ENCODE data around the gene FAM107B. TPM values are rescaled to one million over a fixed set of nuclear protein-coding genes. Genes with fewer than 3 reads are reported as not detected.

The FAM107B gene
- polyA plus RNA-seq, 1 donor = 105 TPM

GRCh38 chr10:14781763-14782162 is 7.1 kb upstream of the FAM107B start:
- no peak for DNase-seq

GRCh38 chr10:14779001-14779651 is 4.4 kb upstream of the FAM107B start:
- DNase-seq = no peak

DNA sequence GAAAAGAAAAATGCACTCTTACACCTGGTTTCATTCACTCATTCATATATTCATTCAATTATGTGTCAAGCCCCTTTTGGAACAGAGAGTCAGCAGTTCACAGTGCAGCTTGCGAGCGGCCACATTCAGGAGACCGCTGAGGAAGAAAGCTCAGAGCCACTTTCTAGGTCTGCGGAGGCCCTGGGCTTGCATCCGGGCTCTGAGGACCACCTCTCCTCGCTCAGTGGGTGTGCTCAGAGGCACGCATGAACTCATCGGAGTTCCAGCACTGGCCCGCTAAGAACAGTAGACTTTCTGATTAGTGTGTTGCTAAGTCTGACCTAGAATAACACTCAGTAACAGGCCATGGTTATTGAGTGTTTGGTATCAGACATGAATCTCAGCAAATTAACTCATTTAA is 1.8 kb upstream of the FAM107B start:
- no peak for DNase-seq

DNA sequence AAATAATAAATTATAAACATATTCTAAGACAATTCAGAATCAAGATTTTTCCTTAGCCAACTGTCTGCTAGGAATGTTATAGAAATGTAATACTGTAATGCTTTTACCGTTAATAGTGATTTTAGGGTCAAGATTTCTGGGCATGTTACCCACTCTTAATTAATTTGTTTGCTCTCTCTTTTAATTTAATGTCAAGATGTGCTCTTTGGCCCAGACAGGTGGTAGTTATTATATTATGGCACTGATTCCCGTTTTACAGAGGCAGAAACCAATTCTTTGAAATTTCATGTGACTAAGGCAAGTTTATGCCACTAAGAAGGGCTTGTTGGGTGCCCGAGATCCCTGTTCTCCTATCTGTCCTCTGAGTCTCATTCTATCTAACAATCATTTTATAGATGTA is 959 bp upstream of the FAM107B start:
- DNase-seq = no peak

DNA sequence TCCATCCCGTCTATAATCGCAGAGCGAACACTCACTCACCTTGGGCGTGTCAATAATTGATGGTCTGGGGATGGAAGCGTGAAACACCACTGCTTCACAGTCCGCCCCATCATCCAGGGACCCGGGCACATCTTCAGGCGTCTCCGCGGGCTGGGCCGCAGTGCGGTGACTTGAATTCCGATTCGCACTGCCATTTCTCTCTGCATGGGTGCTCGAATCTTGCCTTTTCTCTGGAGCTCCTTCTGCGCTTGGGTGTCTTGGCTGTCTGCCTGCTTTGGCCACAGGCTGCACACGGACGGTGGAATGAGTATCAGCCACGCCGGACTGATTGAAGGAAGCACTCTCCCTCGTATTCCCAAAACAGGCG is 500 bp downstream of the FAM107B start:
- DNase-seq = no peak

DNA sequence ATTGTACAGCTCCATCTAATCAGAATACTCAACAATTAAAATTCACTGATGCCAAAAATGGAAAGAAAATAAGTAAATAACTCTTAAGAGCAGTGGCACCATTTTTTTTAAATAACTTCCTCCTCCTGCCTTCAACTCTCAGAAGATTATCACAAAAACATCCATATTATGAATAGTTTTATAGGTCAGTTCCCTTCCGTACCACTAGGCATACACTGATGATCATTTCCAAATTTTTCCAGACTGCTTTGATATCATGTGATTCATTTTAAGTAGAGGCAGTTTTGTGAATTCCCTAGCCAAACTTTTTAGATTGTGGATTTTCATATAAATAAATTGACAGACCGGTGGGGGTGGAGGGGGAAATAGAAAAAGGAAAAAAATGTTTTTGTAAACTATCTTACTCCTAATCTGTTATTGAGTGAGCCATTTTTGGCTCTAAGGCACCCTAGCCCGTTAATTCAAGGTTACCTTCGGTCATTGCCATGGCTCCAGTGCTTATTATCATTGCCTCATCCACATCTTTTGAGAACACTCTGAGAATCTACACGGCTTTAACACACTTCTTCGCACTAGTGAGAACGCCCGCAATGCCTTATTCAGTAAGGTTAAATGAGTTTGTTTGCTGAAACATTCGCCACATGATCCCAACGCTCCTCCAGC is 1.0 kb downstream of the FAM107B start:
- no peak for DNase-seq

DNA sequence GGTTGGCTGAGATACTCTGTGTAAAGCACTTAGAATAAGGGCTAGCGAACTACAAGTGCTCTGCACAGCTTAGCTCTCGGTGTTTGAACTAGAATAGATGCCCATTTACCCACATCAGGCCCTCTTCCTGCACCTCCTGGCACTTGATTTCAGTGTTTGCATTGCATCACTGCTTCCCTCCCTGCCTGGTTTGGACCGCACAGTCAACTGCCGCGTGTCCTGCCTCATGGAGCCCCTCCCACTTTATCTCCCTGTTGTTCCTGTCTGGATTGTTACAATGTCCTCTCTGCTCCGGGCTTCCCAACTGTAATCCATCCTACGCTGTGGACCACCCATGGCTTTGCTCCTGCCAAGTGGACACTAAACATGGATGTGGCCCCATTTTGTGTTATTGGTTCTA is 2.3 kb downstream of the FAM107B start:
- no peak for DNase-seq

GRCh38 chr10:14770927-14771326 is 3.8 kb downstream of the FAM107B start:
- no peak for DNase-seq

GRCh38 chr10:14761372-14761771 is 13.3 kb downstream of the FAM107B start:
- no peak for DNase-seq

- DNase-seq = no peak
Observed at GRCh38 chr10:14758994-14759664, 15.6 kb downstream of the FAM107B start.

DNA sequence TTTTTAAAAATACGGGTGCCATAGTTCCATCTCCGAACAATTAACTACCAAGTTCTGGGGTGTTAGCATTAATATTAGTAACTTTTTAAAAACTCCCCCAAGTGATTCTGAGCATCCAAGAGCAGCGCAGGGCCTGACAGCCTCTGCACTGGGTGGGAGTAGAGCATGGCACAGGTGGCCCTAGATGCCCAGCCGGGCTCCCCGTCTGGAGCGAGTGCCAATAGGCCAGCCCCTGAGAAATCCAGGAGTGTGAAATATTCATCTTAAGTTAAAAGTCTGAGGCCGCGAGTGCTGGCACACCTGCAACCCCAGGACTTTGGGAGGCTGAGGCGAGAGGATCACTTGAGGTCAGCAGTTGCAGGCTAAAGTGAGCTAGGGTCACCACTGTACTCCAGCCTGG is 16.2 kb downstream of the FAM107B start:
- no peak for DNase-seq

DNA sequence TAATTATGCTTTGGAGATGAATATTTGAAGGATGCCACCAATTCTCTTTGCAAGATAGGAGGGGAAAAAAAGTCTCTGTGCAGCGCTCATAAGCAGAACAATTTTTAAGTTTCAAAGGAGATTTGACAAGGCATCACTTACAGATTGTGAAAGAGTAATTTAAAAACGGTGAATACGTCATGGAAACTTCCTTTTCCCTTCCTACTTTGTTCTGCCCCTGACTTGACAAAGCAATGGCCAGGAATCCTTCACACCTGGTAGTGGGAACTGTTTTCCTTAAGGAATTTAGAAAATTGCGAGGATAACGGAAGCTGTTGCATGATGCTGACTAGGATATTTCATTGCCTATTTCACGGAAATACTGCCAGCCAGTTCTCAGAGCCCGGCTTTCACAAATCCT is 16.7 kb downstream of the FAM107B start:
- no peak for DNase-seq

DNA sequence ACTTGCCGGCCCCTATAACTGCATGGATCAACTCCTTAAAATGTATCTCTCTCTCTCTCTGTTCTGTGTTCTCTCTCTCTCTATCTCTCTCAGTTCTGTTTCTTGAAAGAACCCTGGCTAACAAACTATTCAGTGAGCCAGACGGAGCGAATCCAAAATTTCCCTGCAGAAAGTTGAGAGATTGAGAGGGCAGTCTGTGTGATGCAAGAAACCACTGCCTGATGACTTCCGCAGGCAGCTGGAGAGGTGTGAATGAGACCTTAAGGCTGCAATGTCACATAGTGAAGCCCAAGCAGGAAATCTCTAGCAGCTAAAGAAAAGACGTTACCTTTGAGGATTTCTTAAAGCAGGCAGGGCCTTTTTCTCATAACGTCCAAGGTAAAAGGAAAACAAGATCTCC is 17.3 kb downstream of the FAM107B start:
- no peak for DNase-seq

GRCh38 chr10:14753441-14753840 is 21.3 kb downstream of the FAM107B start:
- no peak for DNase-seq

DNA sequence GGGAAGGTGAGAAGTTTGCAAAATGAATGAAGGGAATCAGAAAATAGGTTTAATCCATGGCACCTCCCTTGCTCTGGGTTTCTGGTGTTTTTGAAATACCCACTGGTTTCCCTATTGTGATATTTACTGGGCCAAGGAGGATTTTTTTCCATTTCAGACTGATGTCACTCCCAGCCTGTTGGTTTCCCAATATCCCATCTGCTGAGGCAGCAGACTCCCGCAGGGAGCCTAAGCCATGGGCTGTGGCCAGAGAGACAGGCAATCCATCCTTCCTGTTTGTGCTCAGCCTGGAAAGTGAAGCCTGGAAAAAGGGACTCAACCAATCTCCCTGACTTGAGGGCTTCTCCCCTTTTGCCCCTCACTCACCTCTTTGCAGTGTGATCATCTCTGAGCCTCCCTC is 22.8 kb downstream of the FAM107B start:
- no peak for DNase-seq

DNA sequence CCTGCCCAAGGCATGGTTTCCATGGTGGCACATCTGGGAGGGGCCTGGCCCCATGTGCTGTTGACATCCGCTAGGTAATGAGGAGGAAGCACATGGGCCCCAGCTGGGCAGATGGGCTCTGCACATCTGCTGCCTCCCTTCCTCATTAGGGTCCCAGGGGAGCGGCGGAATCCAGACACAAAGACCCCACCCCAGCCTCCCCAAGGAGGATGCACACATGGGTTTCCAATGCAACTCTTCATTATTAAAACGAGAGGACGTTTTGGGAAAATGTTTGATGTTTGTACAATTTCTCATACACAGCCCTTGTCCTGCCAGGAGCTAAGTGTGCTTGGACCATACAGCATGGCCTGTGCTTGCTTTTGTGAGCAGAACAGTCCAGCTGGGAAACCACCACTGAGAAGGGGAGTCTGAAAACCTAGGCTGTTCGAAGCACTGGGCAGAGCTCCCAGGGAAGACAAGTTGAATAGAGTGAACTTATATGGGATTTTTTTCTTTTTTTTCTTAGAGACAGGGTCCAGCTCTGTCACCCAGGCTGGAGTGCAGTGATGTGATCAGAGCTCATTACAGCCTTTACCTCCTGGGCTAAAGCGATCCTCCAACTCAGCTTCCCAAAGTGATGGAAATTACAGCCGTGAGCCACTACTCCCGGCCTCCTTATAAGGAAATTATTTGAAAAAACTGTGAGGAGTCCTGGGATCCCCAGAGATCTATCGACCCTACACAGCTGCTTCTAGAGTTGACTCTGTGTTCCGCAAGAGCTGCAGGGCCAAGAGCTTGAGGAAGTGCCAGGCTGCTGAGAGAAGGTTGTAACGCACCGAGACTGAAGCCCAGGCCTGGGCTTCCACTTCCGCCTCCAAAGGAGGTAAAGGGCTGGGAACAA is 23.4 kb downstream of the FAM107B start:
- DNase-seq = no peak

- DNase-seq = no peak
Observed at GRCh38 chr10:14749070-14749809, 25.5 kb downstream of the FAM107B start.

- DNase-seq = no peak
Observed at GRCh38 chr10:14748441-14748840, 26.3 kb downstream of the FAM107B start.

- DNase-seq = no peak
Observed at GRCh38 chr10:14742815-14743214, 31.9 kb downstream of the FAM107B start.

DNA sequence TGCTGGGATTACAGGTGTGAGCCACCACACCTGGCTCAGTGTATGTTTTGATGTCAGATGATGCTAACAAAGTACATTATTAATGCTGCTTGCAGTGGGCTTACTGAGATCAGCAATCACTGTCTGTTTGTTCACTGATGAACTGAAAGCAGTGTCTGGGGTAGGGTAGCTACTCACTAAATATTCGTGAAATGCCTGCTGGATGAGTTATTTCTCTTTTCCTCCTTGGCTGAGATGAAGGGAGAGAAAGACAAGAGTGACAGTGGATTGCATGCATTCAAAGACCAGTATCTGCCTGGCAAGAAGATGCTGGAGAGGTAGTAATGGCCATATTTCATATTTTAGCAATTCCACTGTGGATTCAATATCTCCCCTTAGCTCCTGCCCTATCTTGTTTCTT is 32.3 kb downstream of the FAM107B start:
- no peak for DNase-seq

DNA sequence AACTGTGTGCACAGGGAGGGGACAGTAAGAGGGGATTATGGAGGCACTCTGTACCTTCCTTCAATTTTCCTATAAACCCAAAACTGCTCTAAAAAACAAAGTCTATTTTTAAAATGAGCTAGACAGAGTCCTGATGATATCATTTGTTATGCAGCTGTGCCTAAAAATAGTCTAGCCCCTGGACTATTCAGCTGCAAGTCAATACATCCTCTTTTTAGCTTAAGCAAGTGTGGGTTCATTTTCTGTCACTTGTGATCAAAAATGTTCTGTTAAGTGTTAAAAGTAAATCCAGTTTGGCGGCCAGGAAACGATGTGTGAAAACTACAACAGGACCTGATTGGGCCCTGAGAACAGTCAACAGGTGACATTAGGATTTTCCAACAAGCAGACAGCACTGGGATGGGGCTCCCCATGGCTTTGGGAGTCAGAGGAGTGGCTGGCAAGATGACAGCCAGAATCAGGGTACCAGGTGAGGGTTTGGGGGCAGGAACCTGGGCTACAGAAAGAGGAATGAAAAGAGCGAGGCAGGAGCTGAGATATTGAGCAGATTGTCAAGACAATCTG is 33.9 kb downstream of the FAM107B start:
- no peak for DNase-seq

Data from left kidney (tissue), 2 donors.